Measurements from ENCODE around the gene CIRBP.

Gene CIRBP

GRCh38 chr19:1288226-1288612 is 19.1 kb downstream of the CIRBP start:
- TF ChIP-seq, protein P1, sequence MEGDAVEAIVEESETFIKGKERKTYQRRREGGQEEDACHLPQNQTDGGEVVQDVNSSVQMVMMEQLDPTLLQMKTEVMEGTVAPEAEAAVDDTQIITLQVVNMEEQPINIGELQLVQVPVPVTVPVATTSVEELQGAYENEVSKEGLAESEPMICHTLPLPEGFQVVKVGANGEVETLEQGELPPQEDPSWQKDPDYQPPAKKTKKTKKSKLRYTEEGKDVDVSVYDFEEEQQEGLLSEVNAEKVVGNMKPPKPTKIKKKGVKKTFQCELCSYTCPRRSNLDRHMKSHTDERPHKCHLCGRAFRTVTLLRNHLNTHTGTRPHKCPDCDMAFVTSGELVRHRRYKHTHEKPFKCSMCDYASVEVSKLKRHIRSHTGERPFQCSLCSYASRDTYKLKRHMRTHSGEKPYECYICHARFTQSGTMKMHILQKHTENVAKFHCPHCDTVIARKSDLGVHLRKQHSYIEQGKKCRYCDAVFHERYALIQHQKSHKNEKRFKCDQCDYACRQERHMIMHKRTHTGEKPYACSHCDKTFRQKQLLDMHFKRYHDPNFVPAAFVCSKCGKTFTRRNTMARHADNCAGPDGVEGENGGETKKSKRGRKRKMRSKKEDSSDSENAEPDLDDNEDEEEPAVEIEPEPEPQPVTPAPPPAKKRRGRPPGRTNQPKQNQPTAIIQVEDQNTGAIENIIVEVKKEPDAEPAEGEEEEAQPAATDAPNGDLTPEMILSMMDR (IDR thresholded peaks at IDR 0.05; ENCODE audit: extremely low read depth, missing control alignments), result no peak

DNA sequence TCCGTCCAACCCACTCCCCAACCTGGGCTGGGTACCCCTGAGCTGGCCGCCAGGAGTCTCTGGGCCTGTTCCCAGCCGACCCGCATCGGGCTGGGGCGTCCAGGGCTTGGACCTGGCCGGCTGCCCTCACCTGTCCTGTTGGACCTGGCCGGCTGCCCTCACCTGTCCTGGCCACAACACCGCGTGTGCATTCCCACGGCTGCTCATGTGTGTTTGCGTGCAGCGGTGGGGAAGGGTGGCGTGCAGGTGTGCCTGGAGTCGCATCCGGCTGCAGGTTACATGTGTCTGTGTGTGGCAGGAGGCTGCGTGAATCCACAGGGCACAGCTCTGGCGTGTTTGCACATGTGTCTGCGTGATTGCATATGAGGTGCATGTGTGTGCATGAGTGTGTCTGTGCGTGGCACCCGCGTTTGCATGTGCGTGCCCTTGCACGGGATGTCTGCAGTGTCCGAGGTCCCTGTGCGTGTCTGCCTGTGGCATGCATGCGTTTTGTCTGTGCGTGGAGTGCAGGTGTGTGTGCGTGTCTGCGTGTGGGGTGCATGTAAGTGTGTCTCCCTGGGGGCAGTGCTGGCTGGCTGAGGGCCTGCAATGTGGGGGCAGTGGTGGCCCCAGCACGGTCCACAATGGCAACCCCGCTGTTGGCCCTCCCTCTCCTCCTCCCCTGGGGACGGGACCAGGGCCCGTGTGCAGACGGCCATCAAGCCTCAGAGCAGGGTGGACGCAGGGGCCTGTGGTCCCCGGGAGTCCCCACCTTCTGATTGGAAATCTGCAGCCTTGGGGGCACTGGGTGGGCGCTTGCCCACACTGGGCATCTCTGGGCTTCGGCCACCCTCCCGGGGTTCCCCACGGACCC is 19.9 kb downstream of the CIRBP start:
- DNase-seq (ENCODE audit: low spot score), result peak; percentile 41
- TF ChIP-seq, protein P1 (IDR thresholded peaks at IDR 0.05; ENCODE audit: extremely low read depth, missing control alignments), result no peak

More at GRCh38 chr19:1288226-1288612, 19.1 kb downstream of the CIRBP start:
- DNase-seq (ENCODE audit: low spot score), result peak; percentile 45

- TF ChIP-seq, protein P1 (IDR thresholded peaks at IDR 0.05; ENCODE audit: extremely low read depth, missing control alignments), result no peak
- peak; percentile 42 for DNase-seq (ENCODE audit: low spot score)
Measured at GRCh38 chr19:1289686-1290025, 20.5 kb downstream of the CIRBP start.

- peak; percentile 41 for DNase-seq (ENCODE audit: low spot score)
- TF ChIP-seq, protein P1 (IDR thresholded peaks at IDR 0.05; ENCODE audit: extremely low read depth, missing control alignments), result no peak
Measured at GRCh38 chr19:1290196-1290702, 21.1 kb downstream of the CIRBP start.

DNA sequence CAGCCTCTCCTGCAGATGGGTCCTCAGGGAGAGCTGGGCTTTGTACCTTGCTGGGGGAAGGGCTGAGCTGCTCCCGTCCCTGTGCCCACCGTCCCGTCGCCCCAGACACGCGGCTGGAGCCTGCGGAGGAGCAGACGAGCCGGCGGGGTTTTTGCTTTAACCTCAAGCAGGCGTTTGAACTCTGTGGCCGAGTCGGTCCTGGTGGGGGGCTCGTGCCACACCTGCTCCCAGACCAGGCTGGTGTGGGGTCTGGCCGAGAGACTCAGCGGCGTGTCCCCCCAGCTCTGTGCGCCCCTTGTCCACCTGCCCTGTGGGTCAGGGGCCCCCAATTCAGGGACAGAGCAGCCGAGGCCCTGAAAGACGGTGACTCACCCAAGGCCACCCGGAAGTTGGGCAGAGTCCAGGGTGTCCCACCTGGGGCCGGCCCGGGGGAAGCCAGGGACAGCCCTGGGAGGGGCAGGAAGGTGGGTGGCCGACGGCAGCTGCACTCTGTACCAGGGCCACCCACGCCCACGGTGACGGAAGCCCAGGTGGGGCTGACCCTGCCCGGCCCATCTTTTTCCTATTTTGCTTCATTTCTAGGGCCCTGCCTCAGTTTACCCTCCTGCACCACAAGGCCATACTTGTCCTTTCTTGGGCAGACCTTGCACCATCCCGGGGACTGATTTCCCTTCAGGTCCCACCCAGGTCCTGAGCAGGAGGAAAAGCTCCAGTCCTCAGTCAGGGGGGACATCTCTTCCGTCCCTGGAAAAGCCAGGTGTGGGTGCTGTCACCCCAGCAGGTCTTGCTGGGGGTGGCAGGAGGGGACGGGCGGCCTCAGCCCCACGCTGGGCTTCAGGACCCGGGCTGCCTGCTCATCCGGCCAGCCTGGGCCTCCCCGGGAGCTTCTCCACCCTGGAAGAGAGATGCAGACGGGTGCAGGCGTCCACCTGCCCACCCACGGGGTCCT is 21.8 kb downstream of the CIRBP start:
- DNase-seq (ENCODE audit: low spot score), result peak; percentile 41
- TF ChIP-seq, protein P1 (IDR thresholded peaks at IDR 0.05; ENCODE audit: extremely low read depth, missing control alignments), result no peak

DNA sequence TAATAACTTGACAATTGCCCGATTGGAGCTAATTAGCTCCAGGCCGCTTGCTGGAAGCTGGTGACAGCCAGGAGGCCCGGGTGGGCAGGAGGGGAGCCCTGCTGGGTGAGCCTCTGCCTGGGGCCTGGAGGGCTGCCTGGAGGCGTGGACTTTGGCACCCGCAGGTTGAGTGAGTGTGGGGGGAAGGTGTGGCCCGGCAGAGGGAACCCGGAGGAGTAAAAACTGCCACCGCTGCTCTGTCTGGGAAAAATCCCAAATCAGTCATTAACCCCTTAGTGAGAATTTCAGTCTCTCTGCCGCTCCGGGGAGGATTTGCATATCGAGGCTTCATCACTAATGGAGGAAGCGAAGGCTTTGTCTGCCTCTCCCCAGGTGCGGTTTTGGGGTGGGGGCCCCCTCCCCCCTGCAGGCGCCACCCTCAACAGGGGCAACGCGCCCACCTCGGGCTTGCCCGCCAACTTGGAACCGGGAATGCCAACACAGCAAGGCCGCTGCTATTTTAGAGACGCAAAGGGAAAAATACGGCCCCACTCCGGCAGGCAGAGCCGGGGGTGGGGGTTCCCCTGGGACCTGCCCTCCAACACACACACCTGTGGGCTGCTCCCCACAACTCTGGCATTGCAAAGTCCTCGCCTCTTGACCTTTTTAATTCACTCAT is 22.8 kb downstream of the CIRBP start:
- DNase-seq (ENCODE audit: low spot score), result peak; percentile 85
- TF ChIP-seq, protein P1 (IDR thresholded peaks at IDR 0.05; ENCODE audit: extremely low read depth, missing control alignments), result no peak

Data from GM20000 (cell line).